ENCODE measurements around the gene OXT.

- TF ChIP-seq CTCF (conservative IDR thresholded peaks at IDR 0.05; ENCODE audit: low read depth, low read length) (no peak), FOS (IDR thresholded peaks at IDR 0.05; ENCODE audit: low read depth, low read length) (no peak), MXI1 (IDR thresholded peaks at IDR 0.05; ENCODE audit: borderline replicate concordance, low read depth, low read length) (no peak), POLR2A (IDR thresholded peaks at IDR 0.05; ENCODE audit: low read depth, low read length) (no peak), CEBPB (IDR thresholded peaks at IDR 0.05; ENCODE audit: low read depth, low read length) (no peak), RAD21 (IDR thresholded peaks at IDR 0.05; ENCODE audit: low read length) (no peak), ELK1 (IDR thresholded peaks at IDR 0.05; ENCODE audit: borderline replicate concordance, low read depth, low read length) (no peak), MAFK (IDR thresholded peaks at IDR 0.05; ENCODE audit: low read depth, low read length) (no peak), USF2 (IDR thresholded peaks at IDR 0.05; ENCODE audit: low read depth, low read length) (no peak), NFE2L2 (IDR thresholded peaks at IDR 0.05; ENCODE audit: low read depth, low read length) (no peak), RFX5 (IDR thresholded peaks at IDR 0.05; ENCODE audit: low read depth, low read length) (no peak), BHLHE40 (IDR thresholded peaks at IDR 0.05; ENCODE audit: low read depth, low read length) (no peak)
Observed at GRCh38 chr20:3038454-3038853, 33.0 kb upstream of the OXT start.

Data from IMR-90 (cell line).